KMS-11 (cell line): ENCODE data around the gene TMEM238.
"Not testable (repeated sequence)": the region's sequence is repeated elsewhere in the genome, so short reads cannot be mapped to it uniquely, and the experiment has no call there.

Source experiments
- H2AFZ ChIP-seq: fragments of 200-600 bp; sonication (generic); 2 replicates; pipeline ENCODE4 v1.6.1; 2016; ENCODE audit warnings: antibody characterized with exemption, mixed run types, low read depth
- H3K27ac ChIP-seq: fragments of 200-600 bp; sonication (generic); 2 replicates; pipeline ENCODE4 v1.6.1; 2016; ENCODE audit warnings: mild to moderate bottlenecking, mixed run types
- H3K27me3 ChIP-seq: fragments of 200-600 bp; sonication (generic); 2 replicates; pipeline ENCODE4 v1.6.1; 2017; ENCODE audit warnings: mild to moderate bottlenecking, low read depth, mixed run types, moderate library complexity; ENCODE audit not compliant: insufficient read depth
- H3K36me3 ChIP-seq: fragments of 200-600 bp; sonication (generic); 2 replicates; pipeline ENCODE4 v1.6.1; 2017; ENCODE audit warnings: mild to moderate bottlenecking, mixed run types; ENCODE audit not compliant: insufficient read depth
- H3K4me1 ChIP-seq: fragments of 200-600 bp; sonication (generic); 2 replicates; pipeline ENCODE4 v1.6.1; 2016; ENCODE audit warnings: mild to moderate bottlenecking, low read depth, mixed run types; ENCODE audit not compliant: poor library complexity, severe bottlenecking
- H3K4me2 ChIP-seq: fragments of 200-600 bp; sonication (generic); 2 replicates; pipeline ENCODE4 v1.7.0; 2016; ENCODE audit warnings: mild to moderate bottlenecking, mixed run types
- H3K4me3 ChIP-seq: fragments of 200-600 bp; sonication (generic); IDR thresholded peaks from 2 replicates; pipeline ENCODE4 v1.6.1; 2017; ENCODE audit warnings: low read depth, low read length, mixed read lengths; ENCODE audit not compliant: insufficient read depth
- H3K79me2 ChIP-seq: fragments of 200-600 bp; sonication (generic); 2 replicates; pipeline ENCODE4 v1.6.1; 2016; ENCODE audit warnings: low read depth, mixed run types; ENCODE audit not compliant: insufficient read depth
- H3K9ac ChIP-seq: fragments of 200-600 bp; sonication (generic); 2 replicates; pipeline ENCODE4 v1.6.1; 2016; ENCODE audit warnings: mild to moderate bottlenecking, mixed run types
- H4K20me1 ChIP-seq: fragments of 200-600 bp; sonication (generic); 2 replicates; pipeline ENCODE4 v1.6.1; 2016; ENCODE audit warnings: mild to moderate bottlenecking, mixed run types; ENCODE audit not compliant: insufficient read depth
- CTCF ChIP-seq: fragments of 200-600 bp; sonication (generic); conservative IDR thresholded peaks from 2 replicates; pipeline ENCODE4 v1.6.1; 2017; ENCODE audit warnings: low read depth, mild to moderate bottlenecking, antibody characterized with exemption, low read length, moderate library complexity, mixed read lengths

TMEM238 gene

GRCh38 chr19:55407800-55408532, 23.9 kb upstream of the TMEM238 start:
- Histone ChIP-seq H3K4me1 (peaks cover 24% of the 10 kb centered on the region), H3K9ac (peak overlapping the region; percentile 97), H3K36me3 (peaks cover 20% of the 10 kb centered on the region; the same call in 1 of the 2 replicates), H3K27me3 (peaks cover 3% of the 10 kb centered on the region; the same call in 1 of the 2 replicates), H4K20me1 (peaks cover 6% of the 10 kb centered on the region), H3K4me2 (peak overlapping the region; percentile 86), H2AFZ (peak overlapping the region; percentile 87), H3K79me2 (peaks cover 44% of the 10 kb centered on the region), H3K4me3 (no peak overlapping the region), H3K27ac (peak overlapping the region; percentile 98)
- TF ChIP-seq CTCF: no peak

- Histone ChIP-seq H3K9ac (peak within 1 kb of the TSS; percentile 97), H3K4me1 (peaks cover 24% of the 10 kb centered on the region), H2AFZ (peak within 1 kb of the TSS; percentile 87), H3K36me3 (peaks cover 22% of the 10 kb centered on the region; the same call in 1 of the 2 replicates), H3K4me2 (peak within 1 kb of the TSS; percentile 100), H4K20me1 (peaks cover 11% of the 10 kb centered on the region), H3K79me2 (peaks cover 47% of the 10 kb centered on the region), H3K27ac (peak within 1 kb of the TSS; percentile 98)
- H3K27me3 ChIP-seq, H3K4me3 ChIP-seq: not testable (repeated sequence)
Observed at GRCh38 chr19:55407550-55407799, 23.4 kb upstream of the TMEM238 start, which contains the start of gene UBE2S. Gene UBE2S (minus strand): TSS chr19:55407788. CDS start chr19:55407589, 199 bp downstream.

GRCh38 chr19:55406826-55407549, 22.9 kb upstream of the TMEM238 start:
- H3K9ac ChIP-seq: peak overlapping the region; percentile 97
- peaks cover 47% of the 10 kb centered on the region for H3K79me2 ChIP-seq
- H3K4me2 ChIP-seq: peak overlapping the region; percentile 100
- no peaks in the 10 kb centered on the region; the same call in 1 of the 2 replicates for H3K27me3 ChIP-seq
- peak overlapping the region; percentile 98 for H3K27ac ChIP-seq
- no peak overlapping the region for H3K4me3 ChIP-seq
- peaks cover 24% of the 10 kb centered on the region for H3K4me1 ChIP-seq
- H2AFZ ChIP-seq: no peak overlapping the region
- TF ChIP-seq CTCF: no peak
- peaks cover 13% of the 10 kb centered on the region for H4K20me1 ChIP-seq
- peaks cover 25% of the 10 kb centered on the region; the same call in 1 of the 2 replicates for H3K36me3 ChIP-seq

GRCh38 chr19:55406091-55406825, 22.2 kb upstream of the TMEM238 start:
- peaks cover 47% of the 10 kb centered on the region for H3K79me2 ChIP-seq
- no peak for TF ChIP-seq CTCF
- peak overlapping the region; percentile 97; the same call in 1 of the 2 replicates for H3K9ac ChIP-seq
- no peak overlapping the region for H2AFZ ChIP-seq
- H3K4me3 ChIP-seq: no peak overlapping the region
- H3K36me3 ChIP-seq: peaks cover 25% of the 10 kb centered on the region; the same call in 1 of the 2 replicates
- no peaks in the 10 kb centered on the region for H3K27me3 ChIP-seq
- H3K4me1 ChIP-seq: peaks cover 24% of the 10 kb centered on the region
- H4K20me1 ChIP-seq: peaks cover 13% of the 10 kb centered on the region
- H3K4me2 ChIP-seq: peak overlapping the region; percentile 100
- no peak overlapping the region for H3K27ac ChIP-seq
